ENCODE data around the gene CEMP1. TPM values are rescaled to one million over a fixed set of nuclear protein-coding genes. Genes with fewer than 3 reads are reported as not detected.

CEMP1 gene
- total RNA-seq, 1 donor from 2014 or later, result not detected

DNA sequence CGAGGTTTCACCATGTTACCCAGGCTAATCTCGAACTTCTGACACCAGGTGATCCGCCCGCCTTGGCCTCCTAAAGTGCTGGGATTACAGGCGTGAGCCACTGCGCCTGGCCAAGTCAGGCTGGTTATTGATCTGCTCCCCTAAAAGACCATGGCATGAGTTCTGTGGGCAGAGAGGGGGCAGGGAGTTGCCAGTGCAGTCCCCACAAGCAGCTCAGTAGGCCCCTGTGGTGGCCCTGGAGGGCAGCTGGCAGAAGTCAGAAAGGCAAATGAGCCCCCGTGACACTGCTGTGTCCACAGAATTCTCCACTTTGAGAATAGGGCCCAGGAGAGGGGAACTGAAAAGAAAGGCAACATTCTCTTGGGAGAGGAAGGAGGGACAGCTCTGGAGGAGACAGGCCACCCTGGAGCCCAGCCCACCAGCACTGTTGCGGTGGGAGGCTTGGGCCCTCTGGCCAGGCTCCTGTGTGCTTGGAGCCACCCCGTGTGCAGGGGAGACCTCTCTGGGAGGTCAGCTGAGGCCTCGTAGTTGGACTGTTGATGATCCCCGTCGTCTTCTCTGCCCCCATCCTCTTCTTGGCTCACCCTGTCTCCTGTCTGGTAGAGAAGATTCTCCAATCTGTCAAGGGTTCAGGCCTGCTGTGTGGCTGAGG, 13.1 kb downstream of the CEMP1 start:
- Histone ChIP-seq H3K27ac (no peak overlapping the region), H2AFZ (replicated peaks) (no peak overlapping the region), H4K20me1 (ENCODE audit: low read depth) (peaks cover 63% of the 10 kb centered on the region), H3K9ac (no peak overlapping the region), H3K36me3 (no peaks in the 10 kb centered on the region), H3K4me1 (peaks cover 15% of the 10 kb centered on the region), H3K27me3 (no peaks in the 10 kb centered on the region), H3K9me3 (ENCODE audit: low read depth) (no peaks in the 10 kb centered on the region), H3K4me3 (no peak overlapping the region), H3F3A (ENCODE audit: low read depth) (peaks cover 29% of the 10 kb centered on the region), H3K4me2 (no peak overlapping the region), H3K79me2 (ENCODE audit: low read depth) (peaks cover 73% of the 10 kb centered on the region)
- peaks cover 12% of the 10 kb centered on the region for H3K27me3 Mint-ChIP-seq (ENCODE audit: insufficient read depth, low read depth)
- H3K36me3 Mint-ChIP-seq, result peaks cover 2% of the 10 kb centered on the region
- no peak for DNase-seq (ENCODE audit: low spot score)
- peak overlapping the region; percentile 72 for H3K4me3 Mint-ChIP-seq
- H3K9me3 Mint-ChIP-seq, result no peaks in the 10 kb centered on the region
- no peak overlapping the region for H3K27ac Mint-ChIP-seq
- peaks cover 43% of the 10 kb centered on the region for H3K4me1 Mint-ChIP-seq
- no peak for TF ChIP-seq EZH2 (IDR thresholded peaks at IDR 0.05)
- TF ChIP-seq EZH2phosphoT487 (IDR thresholded peaks at IDR 0.05), result no peak
- TF ChIP-seq, protein P1, sequence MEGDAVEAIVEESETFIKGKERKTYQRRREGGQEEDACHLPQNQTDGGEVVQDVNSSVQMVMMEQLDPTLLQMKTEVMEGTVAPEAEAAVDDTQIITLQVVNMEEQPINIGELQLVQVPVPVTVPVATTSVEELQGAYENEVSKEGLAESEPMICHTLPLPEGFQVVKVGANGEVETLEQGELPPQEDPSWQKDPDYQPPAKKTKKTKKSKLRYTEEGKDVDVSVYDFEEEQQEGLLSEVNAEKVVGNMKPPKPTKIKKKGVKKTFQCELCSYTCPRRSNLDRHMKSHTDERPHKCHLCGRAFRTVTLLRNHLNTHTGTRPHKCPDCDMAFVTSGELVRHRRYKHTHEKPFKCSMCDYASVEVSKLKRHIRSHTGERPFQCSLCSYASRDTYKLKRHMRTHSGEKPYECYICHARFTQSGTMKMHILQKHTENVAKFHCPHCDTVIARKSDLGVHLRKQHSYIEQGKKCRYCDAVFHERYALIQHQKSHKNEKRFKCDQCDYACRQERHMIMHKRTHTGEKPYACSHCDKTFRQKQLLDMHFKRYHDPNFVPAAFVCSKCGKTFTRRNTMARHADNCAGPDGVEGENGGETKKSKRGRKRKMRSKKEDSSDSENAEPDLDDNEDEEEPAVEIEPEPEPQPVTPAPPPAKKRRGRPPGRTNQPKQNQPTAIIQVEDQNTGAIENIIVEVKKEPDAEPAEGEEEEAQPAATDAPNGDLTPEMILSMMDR (IDR thresholded peaks at IDR 0.05), result no peak

DNA sequence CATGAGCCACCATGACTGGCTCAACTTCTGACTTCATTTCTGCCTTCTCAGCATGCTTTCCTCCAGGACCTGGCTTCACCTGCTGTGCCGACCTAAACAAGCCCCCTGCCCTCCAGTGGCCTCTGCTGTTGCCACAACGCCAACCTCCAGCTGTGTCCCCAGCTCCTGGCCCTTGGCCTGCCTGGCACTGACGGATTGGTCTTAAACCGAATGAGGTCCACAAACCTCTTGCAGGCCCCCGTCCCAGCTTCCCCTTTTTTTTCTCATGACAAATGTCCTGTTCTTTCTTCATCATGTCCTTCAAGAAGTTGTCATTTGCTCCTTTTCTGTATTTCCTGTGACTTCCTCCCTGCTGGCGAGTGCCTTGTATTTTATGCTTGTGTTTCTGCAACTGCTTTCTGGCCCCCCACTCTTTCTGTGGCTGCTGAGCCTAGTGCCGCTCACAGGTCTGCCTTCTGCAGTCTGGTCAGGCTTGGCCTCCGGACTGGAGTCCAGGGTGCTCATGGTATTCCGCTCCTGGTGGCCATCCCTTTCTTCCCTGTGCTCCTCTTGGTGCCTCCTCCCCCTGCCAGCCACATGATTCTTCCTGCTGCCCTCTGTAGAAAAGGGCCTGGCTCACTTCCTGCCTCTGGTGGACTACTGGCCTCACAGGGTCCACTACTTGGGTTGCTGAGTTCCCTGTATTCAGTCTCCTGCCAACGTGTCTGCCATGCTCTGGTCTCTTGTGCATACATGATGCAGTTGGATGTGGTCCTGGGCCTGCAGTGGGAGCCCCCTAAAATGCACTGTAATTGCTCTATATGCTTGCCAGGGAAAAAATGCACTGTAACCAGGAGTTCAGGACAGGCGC, 14.6 kb downstream of the CEMP1 start:
- TF ChIP-seq, protein P1 (IDR thresholded peaks at IDR 0.05), result no peak
- TF ChIP-seq EZH2phosphoT487 (IDR thresholded peaks at IDR 0.05), result no peak
- TF ChIP-seq EZH2 (IDR thresholded peaks at IDR 0.05), result no peak
- H2AFZ ChIP-seq (replicated peaks), result no peak overlapping the region
- peaks cover 36% of the 10 kb centered on the region for H3F3A ChIP-seq (ENCODE audit: low read depth)
- Mint-ChIP-seq H3K9me3 (no peaks in the 10 kb centered on the region), H3K27ac (peak overlapping the region; percentile 83), H3K4me1 (peaks cover 55% of the 10 kb centered on the region), H3K27me3 (ENCODE audit: insufficient read depth, low read depth) (peaks cover 15% of the 10 kb centered on the region), H3K4me3 (peak overlapping the region; percentile 93), H3K36me3 (peaks cover 2% of the 10 kb centered on the region)
- H3K4me2 ChIP-seq, result no peak overlapping the region
- peaks cover 63% of the 10 kb centered on the region for H4K20me1 ChIP-seq (ENCODE audit: low read depth)
- DNase-seq (ENCODE audit: low spot score), result no peak
- no peak overlapping the region for H3K9ac ChIP-seq
- H3K36me3 ChIP-seq, result no peaks in the 10 kb centered on the region
- peaks cover 69% of the 10 kb centered on the region for H3K79me2 ChIP-seq (ENCODE audit: low read depth)
- H3K4me3 ChIP-seq, result no peak overlapping the region
- H3K9me3 ChIP-seq (ENCODE audit: low read depth), result no peaks in the 10 kb centered on the region
- no peak overlapping the region for H3K27ac ChIP-seq
- H3K27me3 ChIP-seq, result no peaks in the 10 kb centered on the region
- H3K4me1 ChIP-seq, result peaks cover 29% of the 10 kb centered on the region

DNA sequence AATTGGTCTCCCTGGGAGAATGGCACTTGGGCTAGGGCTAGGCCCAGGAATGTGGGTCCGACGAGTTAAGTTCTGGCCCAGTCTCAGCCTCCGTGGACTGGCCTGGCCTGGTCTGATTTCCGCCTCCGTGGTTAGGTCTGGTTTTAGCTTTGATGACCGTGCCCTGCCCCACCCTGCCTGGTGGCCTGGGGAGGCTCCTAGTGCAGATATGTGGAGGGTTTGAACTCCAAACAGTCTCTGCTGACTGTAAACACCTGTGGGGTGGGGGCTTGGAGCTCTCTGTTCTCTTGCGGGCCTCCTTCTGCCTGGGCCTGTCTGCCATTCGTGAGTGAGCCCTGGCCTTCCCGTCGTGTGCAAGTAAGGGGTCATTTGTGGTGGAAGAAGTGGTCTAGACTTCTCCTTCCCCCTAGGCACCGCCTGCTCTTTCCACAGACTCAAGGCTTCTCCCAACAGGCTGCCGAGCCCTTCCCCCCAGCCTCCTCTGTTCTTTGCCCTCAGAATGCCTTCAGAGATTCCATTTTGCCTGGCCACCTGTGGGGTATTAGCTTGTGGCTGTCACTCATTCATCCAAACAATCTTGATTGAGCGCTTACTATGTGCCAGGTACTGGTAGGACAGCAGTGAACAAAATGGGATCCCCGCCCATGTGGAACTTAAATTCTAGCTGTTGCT, 15.9 kb downstream of the CEMP1 start:
- TF ChIP-seq EZH2 (IDR thresholded peaks at IDR 0.05) (no peak), EZH2phosphoT487 (IDR thresholded peaks at IDR 0.05) (no peak)
- TF ChIP-seq, protein P1 (IDR thresholded peaks at IDR 0.05), result no peak
- H2AFZ ChIP-seq (replicated peaks), result no peak overlapping the region
- peaks cover 19% of the 10 kb centered on the region for H3K27me3 Mint-ChIP-seq (ENCODE audit: insufficient read depth, low read depth)
- H3K79me2 ChIP-seq (ENCODE audit: low read depth), result peaks cover 57% of the 10 kb centered on the region
- peaks cover 36% of the 10 kb centered on the region for H3F3A ChIP-seq (ENCODE audit: low read depth)
- H4K20me1 ChIP-seq (ENCODE audit: low read depth), result peaks cover 57% of the 10 kb centered on the region
- no peaks in the 10 kb centered on the region for H3K9me3 ChIP-seq (ENCODE audit: low read depth)
- H3K4me3 ChIP-seq, result peak overlapping the region; percentile 99
- no peak for DNase-seq (ENCODE audit: low spot score)
- H3K27ac ChIP-seq, result no peak overlapping the region
- peak overlapping the region; percentile 99 for H3K4me2 ChIP-seq
- peak overlapping the region; percentile 86 for H3K27ac Mint-ChIP-seq
- H3K4me1 ChIP-seq, result peaks cover 29% of the 10 kb centered on the region
- H3K36me3 ChIP-seq, result no peaks in the 10 kb centered on the region
- H3K4me1 Mint-ChIP-seq, result peaks cover 55% of the 10 kb centered on the region
- H3K4me3 Mint-ChIP-seq, result peak overlapping the region; percentile 93
- H3K27me3 ChIP-seq, result no peaks in the 10 kb centered on the region
- peaks cover 2% of the 10 kb centered on the region for H3K36me3 Mint-ChIP-seq
- no peak overlapping the region for H3K9ac ChIP-seq
- H3K9me3 Mint-ChIP-seq, result no peaks in the 10 kb centered on the region

Measured in neural progenitor cell (in vitro differentiated cells).